ENCODE data around the gene ANKS1A. TPM values are rescaled to one million over a fixed set of nuclear protein-coding genes. Genes with fewer than 3 reads are reported as not detected.

ANKS1A gene
- total RNA-seq, 1 experiment from 2014 or later: 28.5 TPM

GRCh38 chr6:34867484-34867883, 21.6 kb upstream of the ANKS1A start:
- no peak for TF ChIP-seq CTCF (conservative IDR thresholded peaks at IDR 0.05)
- Histone ChIP-seq H3K9me2 (ENCODE audit: insufficient read depth) (no peaks in the 10 kb centered on the region), H3K79me2 (ENCODE audit: low read depth) (no peaks in the 10 kb centered on the region), H3K4me2 (no peak overlapping the region), H2AFZ (no peak overlapping the region), H3K27me3 (ENCODE audit: insufficient read depth, low read depth) (no peaks in the 10 kb centered on the region), H3K4me1 (replicated peaks; ENCODE audit: insufficient read depth) (no peaks in the 10 kb centered on the region), H3K27ac (no peak overlapping the region), H3K36me3 (ENCODE audit: low read depth) (peaks cover 24% of the 10 kb centered on the region), H3K9me3 (ENCODE audit: insufficient read depth, low read depth) (no peaks in the 10 kb centered on the region), H3K4me3 (no peak overlapping the region), H4K20me1 (ENCODE audit: insufficient read depth) (no peaks in the 10 kb centered on the region; the same call in 1 of the 2 replicates), H3F3A (ENCODE audit: insufficient read depth, low read depth) (peaks cover 5% of the 10 kb centered on the region)
- BruUV-seq (replicated peaks): no TSS peak
- intact Hi-C loops (cut with micrococcal nuclease; ENCODE audit: unreplicated experiment): no loop called here
- ChIA-PET CTCF (no interaction called here), POLR2A (ENCODE audit: unreplicated experiment) (no interaction called here)
- DNase-seq: no peak

- POLR2A ChIA-PET (ENCODE audit: unreplicated experiment): no interaction called here
- Histone ChIP-seq H3K4me3 (no peak overlapping the region), H3K36me3 (ENCODE audit: low read depth) (peaks cover 22% of the 10 kb centered on the region), H3K27ac (no peak overlapping the region), H3K4me2 (no peak overlapping the region), H3K4me1 (replicated peaks; ENCODE audit: insufficient read depth) (no peaks in the 10 kb centered on the region), H3F3A (ENCODE audit: insufficient read depth, low read depth) (0 out of 2 replicates have a peak, but pooled peaks cover 7% of the 10 kb centered on the region), H2AFZ (no peak overlapping the region), H4K20me1 (ENCODE audit: insufficient read depth) (no peaks in the 10 kb centered on the region; the same call in 1 of the 2 replicates), H3K79me2 (ENCODE audit: low read depth) (no peaks in the 10 kb centered on the region), H3K27me3 (ENCODE audit: insufficient read depth, low read depth) (no peaks in the 10 kb centered on the region), H3K9me2 (ENCODE audit: insufficient read depth) (no peaks in the 10 kb centered on the region), H3K9me3 (ENCODE audit: insufficient read depth, low read depth) (no peaks in the 10 kb centered on the region)
- TF ChIP-seq CTCF (conservative IDR thresholded peaks at IDR 0.05) (no peak), EZH2 (IDR thresholded peaks at IDR 0.05; ENCODE audit: low read depth) (no peak)
- intact Hi-C loops (cut with micrococcal nuclease; ENCODE audit: unreplicated experiment): loop anchor here (10.0 kb wide), 1 partner anchor 273 kb away; the partner anchor contains the start of gene TCP11
- CTCF ChIA-PET: no interaction called here
- BruUV-seq (replicated peaks): no TSS peak
- no peak for DNase-seq
Measured at GRCh38 chr6:34871853-34872252, 17.2 kb upstream of the ANKS1A start.

GRCh38 chr6:34872332-34872731, 16.7 kb upstream of the ANKS1A start:
- Histone ChIP-seq H3K27me3 (ENCODE audit: insufficient read depth, low read depth) (no peaks in the 10 kb centered on the region), H3K9me3 (ENCODE audit: insufficient read depth, low read depth) (no peaks in the 10 kb centered on the region), H4K20me1 (ENCODE audit: insufficient read depth) (no peaks in the 10 kb centered on the region; the same call in 1 of the 2 replicates), H3K36me3 (ENCODE audit: low read depth) (peaks cover 26% of the 10 kb centered on the region), H3K27ac (no peak overlapping the region), H3K4me3 (no peak overlapping the region), H3K9me2 (ENCODE audit: insufficient read depth) (no peaks in the 10 kb centered on the region), H3K4me1 (replicated peaks; ENCODE audit: insufficient read depth) (no peaks in the 10 kb centered on the region), H3K79me2 (ENCODE audit: low read depth) (no peaks in the 10 kb centered on the region), H3F3A (ENCODE audit: insufficient read depth, low read depth) (0 out of 2 replicates have a peak, but pooled peaks cover 12% of the 10 kb centered on the region), H2AFZ (no peak overlapping the region), H3K4me2 (no peak overlapping the region)
- ChIA-PET CTCF (no interaction called here), POLR2A (ENCODE audit: unreplicated experiment) (no interaction called here)
- DNase-seq: no peak
- intact Hi-C loops (cut with micrococcal nuclease; ENCODE audit: unreplicated experiment): loop anchor here (10.0 kb wide), 1 partner anchor 272 kb away; the partner anchor contains the start of gene TCP11
- TF ChIP-seq CTCF (conservative IDR thresholded peaks at IDR 0.05) (no peak), EZH2 (IDR thresholded peaks at IDR 0.05; ENCODE audit: low read depth) (no peak)
- BruUV-seq (replicated peaks): no TSS peak

Data from PC-9 (cell line).